Measurements from ENCODE around the gene FGFBP1.

Gene FGFBP1

GRCh38 chr4:15938640-15939039 is at the start of gene FGFBP1:
FGFBP1 (minus strand) TSS chr4:15938740; CDS start chr4:15936632, 2,108 bp downstream.
- no peak for DNase-seq

- no peak for DNase-seq
Measured at GRCh38 chr4:15988222-15988621, 49.7 kb upstream of the FGFBP1 start.

- no peak for DNase-seq
Measured at GRCh38 chr4:15986907-15987306, 48.4 kb upstream of the FGFBP1 start.

GRCh38 chr4:15983610-15984009 is 45.1 kb upstream of the FGFBP1 start:
- no peak for DNase-seq

- no peak for DNase-seq
Measured at GRCh38 chr4:15982842-15983524, 44.4 kb upstream of the FGFBP1 start.

- DNase-seq, result no peak
Measured at GRCh38 chr4:15976456-15977447, 38.2 kb upstream of the FGFBP1 start.

- DNase-seq, result no peak
Measured at GRCh38 chr4:15971068-15971801, 32.7 kb upstream of the FGFBP1 start.

GRCh38 chr4:15968551-15969300 is 30.2 kb upstream of the FGFBP1 start:
- no peak for DNase-seq

GRCh38 chr4:15965325-15965724 is 26.8 kb upstream of the FGFBP1 start:
- no peak for DNase-seq

GRCh38 chr4:15964159-15964558 is 25.6 kb upstream of the FGFBP1 start:
- DNase-seq, result no peak

- peak; percentile 51 for DNase-seq
Measured at GRCh38 chr4:15963576-15963975, 25.0 kb upstream of the FGFBP1 start.

GRCh38 chr4:15963001-15963451 is 24.5 kb upstream of the FGFBP1 start, which contains the start of gene FGFBP2:
FGFBP2 (minus strand) TSS chr4:15963175; CDS start chr4:15963129, 46 bp downstream.
- peak; percentile 78 for DNase-seq

GRCh38 chr4:15961781-15962510 is 23.4 kb upstream of the FGFBP1 start:
- peak; percentile 40 for DNase-seq

- no peak for DNase-seq
Measured at GRCh38 chr4:15958562-15958961, 20.0 kb upstream of the FGFBP1 start.

- peak; percentile 71 for DNase-seq
Measured at GRCh38 chr4:15956179-15956850, 17.8 kb upstream of the FGFBP1 start.

GRCh38 chr4:15955670-15956069 is 17.1 kb upstream of the FGFBP1 start:
- DNase-seq, result no peak

- DNase-seq, result no peak
Measured at GRCh38 chr4:15953625-15954024, 15.1 kb upstream of the FGFBP1 start.

GRCh38 chr4:15951781-15952180 is 13.2 kb upstream of the FGFBP1 start:
- no peak for DNase-seq

GRCh38 chr4:15948826-15949225 is 10.3 kb upstream of the FGFBP1 start:
- no peak for DNase-seq

- DNase-seq, result no peak
Measured at GRCh38 chr4:15947684-15948083, 9.1 kb upstream of the FGFBP1 start.

GRCh38 chr4:15945516-15945915 is 7.0 kb upstream of the FGFBP1 start:
- no peak for DNase-seq

All from femur (tissue), 1 donor.